Astrocyte (in vitro differentiated cells and primary cell): ENCODE data around the gene MYLK2.

Experiments
- CTCF ChIP-seq: IDR thresholded peaks from 2 replicates; pipeline ENCODE4 v1.5.1; 2011; ENCODE audit warnings: low read depth, mild to moderate bottlenecking, inconsistent platforms, low read length, moderate library complexity; ENCODE audit not compliant: insufficient read depth
- EZH2 ChIP-seq: IDR thresholded peaks from 2 replicates; pipeline ENCODE4 v1.6.1; 2012; ENCODE audit warnings: mild to moderate bottlenecking, low read length, inconsistent platforms; ENCODE audit not compliant: insufficient read depth

GRCh38 chr20:31862506-31862905 lies 43.4 kb downstream of the MYLK2 start:
- TF ChIP-seq CTCF = no peak
- no peak for TF ChIP-seq EZH2
